NCI-H510A (cell line): ENCODE measurements around the gene IZUMO2.

Source experiments
- DNase-seq: peaks from one replicate; lab custom pipeline; 2025; lab: John Stamatoyannopoulos, UW

Gene IZUMO2

DNA sequence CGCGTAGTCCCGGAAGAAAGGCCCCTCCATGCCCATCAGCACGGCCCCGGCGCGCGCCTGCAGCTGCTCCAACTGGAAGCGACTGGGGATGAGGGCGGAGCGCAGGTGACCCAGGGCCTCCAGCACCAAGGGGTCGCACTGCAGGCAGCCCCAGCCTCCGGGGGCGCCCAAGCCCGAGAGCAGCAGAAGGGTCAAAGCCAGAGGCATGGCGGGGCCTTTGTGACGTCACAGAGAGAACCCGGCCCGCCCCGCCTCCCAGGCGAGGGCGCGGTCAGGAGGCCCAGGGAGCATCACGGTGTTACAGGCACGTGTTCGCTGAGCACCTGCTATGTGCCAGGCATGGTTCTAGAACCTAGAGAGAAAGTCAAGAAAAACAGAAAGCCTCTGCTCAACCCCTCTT is at the start of gene IZUMO2:
Gene IZUMO2 (minus strand): TSS at position 294 of the 400 bp plus-strand sequence. CDS start 87 bp downstream, at position 207.
- DNase-seq = no peak

DNA sequence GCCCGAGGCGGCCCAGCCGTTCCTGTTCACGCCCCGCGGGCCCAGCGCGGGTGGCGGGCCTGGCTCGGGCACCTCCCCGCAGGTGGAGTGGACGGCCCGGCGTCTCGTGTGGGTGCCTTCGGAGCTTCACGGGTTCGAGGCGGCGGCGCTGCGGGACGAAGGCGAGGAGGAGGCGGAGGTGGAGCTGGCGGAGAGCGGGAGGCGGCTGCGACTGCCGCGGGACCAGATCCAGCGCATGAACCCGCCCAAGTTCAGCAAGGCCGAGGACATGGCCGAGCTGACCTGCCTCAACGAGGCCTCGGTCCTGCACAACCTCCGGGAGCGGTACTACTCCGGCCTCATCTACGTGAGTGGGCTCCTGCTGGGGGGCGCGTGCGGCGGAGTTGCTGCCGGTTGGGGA is 47.3 kb upstream of the IZUMO2 start:
- DNase-seq = no peak

DNA sequence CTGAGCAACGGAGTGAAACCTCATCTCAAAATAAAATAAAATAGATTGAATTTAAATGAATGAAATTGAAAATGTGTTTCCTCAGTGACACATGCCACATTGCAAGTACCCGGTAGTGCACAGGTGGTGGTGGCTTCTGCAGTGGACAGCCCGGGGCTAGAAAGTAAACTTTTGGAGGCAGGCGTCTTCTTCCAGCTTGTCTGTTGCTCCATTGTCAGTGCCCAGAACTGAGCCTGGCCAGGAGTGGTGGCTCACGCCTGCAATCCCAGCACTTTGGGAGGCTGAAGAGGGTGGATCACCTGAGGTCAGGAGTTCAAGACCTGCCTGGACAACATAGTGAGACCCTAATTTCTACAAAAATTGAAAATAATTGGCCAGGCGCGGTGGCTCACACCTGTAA is 46.0 kb upstream of the IZUMO2 start:
- DNase-seq = no peak

DNA sequence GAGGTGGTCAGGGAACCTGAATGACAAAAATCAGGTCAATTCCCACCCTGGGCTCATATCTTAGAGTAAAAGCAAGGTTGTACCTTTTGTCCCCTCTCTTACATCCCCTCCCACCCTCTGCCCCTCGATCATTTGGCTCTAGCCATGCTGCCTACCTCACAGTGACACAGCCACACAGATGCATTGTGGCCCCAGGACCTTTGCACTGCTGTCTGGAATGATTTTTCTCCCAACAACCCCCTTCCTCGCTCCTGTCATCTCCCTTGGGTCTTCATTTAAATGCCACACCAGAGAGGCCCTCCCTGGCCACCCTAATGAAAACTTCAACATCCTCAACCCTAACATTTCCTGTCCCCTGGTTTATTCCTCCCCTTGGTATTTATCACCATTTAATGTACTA is 44.6 kb upstream of the IZUMO2 start:
- DNase-seq = no peak

DNA sequence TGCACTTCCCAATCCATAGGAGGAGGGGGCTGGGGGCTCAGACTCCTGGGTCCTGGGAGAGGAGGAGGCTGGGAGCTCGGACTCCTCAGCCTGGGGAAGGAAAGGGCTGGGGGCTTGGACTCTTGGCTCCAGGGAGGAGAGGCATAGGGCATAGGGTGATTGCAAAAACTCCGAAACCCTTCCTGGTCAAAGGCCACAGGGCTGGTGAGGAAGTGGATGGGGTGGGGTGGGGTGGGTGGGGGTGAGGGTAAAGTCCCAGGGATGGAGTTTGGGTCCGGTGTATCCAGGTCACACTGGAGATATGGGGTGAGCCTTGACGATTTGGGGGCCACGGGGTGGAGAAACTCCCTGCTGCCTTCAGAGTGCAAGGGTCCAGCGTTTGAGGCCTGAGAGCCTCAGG is 43.1 kb upstream of the IZUMO2 start:
- no peak for DNase-seq

DNA sequence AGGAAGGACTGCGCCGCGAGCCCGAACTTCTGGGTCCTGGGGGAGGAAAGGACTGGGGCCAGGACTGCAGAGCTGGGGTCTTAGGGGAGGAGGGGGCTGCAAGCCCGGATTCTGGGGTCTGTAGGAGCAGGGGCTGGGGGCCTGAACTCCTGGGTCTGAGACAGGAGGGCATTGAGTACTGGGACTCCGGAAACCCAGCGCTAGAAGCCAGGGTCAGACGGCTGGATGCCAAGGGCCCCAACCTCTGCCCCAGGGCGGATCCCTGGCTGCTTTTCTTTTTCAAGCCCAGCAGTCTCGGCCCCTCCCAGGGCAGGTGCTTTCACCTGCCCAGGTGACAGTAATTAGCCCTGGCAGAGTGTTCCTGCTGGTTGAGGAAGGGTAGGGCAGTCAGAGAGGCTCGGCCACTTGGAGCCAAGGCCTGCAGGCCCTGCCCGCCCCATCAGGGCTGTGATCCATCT is 42.6 kb upstream of the IZUMO2 start:
- peak; percentile 89 for DNase-seq

DNA sequence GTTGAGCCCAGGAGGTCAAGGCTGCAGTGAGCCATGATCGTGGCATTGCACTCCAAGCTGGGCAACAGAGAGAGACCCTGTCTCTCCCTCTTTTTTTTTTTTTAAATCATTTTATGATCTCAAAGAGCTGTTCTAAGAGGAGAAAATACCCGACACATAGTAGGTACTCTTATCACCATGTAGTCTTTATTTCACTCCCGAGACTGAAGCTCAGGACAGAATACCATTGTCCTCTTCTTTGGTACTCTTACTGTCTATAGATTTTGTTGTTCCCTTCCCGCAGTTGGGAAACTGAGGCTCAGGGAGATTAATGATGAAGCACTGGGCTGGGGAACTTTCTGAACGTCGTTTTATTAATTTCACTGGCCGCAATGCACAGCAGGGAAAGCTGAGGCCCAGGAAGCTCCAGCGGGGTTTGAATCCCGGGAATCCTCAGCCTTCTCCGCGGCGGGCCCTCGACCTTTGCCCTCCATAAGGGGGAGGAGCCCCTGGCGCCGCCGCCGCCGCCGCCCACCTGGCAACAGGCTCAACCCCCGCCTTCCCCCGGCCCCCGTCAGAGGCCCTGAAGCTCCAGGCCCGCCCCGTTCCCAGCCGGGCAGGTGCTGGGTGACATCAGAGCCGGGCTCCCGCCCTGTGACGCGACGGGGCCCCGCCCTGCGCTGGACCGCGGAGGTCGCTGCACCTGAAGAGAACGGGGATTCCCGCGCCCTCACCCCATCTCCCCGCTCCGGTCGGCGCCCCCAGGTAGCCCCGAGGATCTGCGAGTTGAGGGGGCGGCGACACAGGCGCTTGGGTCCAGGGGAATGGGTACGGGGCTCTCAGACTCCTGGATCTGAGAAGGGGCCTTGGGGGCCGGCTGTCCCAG is 42.0 kb upstream of the IZUMO2 start:
- DNase-seq = peak; percentile 93

DNA sequence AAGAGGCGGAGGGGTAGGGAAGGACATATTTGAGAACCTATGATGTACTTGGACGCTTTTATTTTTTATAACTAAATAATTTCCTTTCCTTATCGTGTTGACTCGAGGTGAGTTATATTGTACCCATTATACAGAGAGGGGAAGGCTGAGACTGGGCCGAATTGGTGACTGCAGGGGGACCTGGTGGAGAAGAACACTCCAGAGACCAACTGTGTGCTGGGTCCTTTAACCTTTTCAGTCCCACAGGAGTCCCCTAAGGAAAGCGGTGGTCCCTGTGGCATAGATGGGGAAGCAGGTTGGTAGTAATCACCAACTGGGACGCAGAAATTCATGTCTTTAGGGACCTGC is 41.0 kb upstream of the IZUMO2 start:
- no peak for DNase-seq

DNA sequence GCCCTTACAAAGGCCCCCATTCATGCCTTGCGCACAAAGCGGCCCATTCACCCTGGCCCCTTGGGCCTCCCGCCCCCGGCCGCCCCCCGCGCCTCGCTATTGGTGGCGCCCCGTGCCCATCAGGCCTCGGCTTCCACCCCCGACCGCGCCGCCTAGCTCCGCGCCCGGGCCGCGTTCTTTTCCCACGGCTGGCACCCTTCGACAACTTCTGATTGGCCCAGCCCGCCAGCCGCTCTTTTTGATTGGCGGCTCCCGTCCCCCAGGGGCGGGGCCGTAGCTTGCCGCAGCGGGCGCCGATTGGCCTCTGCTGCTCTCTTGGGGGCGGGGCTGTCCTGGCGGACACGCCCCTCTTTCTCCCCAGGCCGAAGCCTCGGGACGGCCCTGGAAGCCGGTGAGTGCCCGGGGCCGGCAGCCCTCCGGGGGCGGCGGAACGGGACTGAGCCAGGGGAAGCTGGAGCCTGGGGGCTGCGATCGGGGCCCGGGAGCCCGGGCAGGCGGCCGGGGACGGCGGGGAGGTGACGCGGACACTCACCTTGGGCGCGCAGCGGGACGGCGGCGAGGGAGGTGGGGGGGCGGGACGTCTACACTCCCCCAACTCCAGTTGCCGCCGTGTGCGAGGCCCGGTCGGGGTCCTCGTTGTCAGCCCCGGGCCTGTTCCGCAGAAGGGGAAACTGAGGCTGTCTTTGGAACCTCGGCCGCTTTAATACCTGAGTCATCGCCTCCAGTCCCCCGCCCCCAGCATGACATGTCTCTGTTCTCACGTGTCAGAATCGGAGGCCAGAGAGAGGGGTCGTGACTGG is 40.4 kb upstream of the IZUMO2 start, which contains the start of gene MYH14:
Gene MYH14 (plus strand): TSS at position 342 of the 800 bp plus-strand sequence. CDS start 6,744 bp downstream, outside the sequence.
- peak; percentile 94 for DNase-seq

DNA sequence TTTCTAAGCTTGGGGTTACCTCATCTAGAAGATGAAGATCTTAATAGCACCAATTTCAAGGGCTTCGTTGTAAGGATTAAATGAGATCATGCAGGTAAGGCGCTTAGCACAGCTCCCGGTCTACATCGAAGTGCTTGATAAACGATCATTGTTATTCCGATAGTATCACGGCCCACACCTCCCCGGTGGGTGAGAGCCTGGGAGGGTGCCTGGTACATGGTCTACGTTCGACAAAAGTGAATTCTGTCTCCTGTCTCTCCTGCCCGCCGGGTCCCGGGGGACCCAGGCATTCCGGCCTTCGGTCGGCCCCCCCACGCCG is 39.8 kb upstream of the IZUMO2 start:
- no peak for DNase-seq

DNA sequence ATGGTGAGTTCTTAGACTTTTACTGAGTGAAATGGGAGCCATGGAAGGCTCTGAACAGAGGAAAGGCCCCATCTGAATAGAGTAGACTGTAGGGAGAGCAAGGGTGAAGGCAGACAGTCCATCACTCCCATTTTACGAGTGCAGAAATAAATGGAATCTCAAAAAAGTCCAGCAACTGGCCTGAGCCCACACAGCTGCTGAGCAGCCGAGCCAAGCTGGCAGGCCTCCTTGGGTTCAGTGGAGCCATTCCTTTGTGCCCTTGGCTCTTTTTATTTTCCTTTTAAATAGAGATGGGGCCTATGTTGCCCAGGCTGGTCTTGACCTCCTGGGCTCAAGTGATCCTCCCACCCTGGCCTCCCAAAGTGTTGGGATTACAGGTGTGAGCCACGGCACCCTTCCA is 39.3 kb upstream of the IZUMO2 start:
- DNase-seq = no peak

DNA sequence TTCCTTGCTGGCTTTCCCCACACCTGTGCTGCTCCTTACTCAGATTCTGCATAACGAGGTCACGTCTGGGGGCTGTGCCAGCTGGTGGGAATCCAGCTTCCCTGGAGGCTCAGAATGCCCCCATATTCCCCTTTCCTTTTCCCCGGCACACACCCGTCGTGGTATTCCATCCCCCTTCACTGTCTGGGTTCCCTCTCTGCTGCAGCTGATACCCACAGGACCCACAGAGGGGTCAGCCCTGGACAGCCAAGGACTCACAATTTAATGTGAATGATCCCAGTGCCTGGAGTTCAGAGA is 36.1 kb upstream of the IZUMO2 start:
- no peak for DNase-seq

DNA sequence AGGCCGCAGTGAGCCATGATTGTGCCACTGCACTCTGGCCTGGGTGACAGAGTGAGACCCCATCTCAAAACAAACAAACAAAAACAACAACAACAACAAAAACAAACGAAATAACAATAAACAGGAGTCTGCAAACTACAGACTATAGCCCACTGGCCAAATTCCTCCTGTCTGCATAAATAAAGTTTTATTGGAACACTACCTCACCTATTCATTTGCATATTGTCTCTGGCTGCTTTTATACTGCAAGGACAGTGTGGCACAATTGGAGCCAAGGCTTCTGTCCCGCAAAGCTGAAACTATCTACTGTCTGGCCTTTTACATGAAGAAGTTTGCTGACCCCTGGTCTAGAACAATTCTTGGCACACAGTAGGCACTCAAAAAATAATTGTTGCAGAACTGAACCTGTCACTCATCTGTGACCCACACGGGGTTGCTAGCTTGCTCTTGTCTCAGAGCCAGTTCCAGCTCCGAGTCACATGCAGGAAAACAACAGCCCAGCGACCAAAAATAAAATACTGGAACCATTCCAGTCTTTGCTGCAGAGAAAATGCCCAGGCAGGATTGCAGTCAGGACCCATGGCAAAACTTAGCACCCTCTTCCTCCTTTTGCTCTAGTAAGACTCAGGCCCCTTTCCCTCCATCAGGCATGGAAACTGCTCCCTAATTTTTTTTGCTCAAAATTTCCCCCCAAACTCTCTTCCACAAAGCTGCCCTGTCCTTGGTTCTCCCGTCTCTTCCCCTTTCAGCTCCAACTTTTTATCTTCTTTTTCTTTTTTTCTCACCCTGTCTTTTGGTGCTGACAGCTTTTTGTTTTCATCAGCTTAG is 35.6 kb upstream of the IZUMO2 start:
- DNase-seq = no peak

DNA sequence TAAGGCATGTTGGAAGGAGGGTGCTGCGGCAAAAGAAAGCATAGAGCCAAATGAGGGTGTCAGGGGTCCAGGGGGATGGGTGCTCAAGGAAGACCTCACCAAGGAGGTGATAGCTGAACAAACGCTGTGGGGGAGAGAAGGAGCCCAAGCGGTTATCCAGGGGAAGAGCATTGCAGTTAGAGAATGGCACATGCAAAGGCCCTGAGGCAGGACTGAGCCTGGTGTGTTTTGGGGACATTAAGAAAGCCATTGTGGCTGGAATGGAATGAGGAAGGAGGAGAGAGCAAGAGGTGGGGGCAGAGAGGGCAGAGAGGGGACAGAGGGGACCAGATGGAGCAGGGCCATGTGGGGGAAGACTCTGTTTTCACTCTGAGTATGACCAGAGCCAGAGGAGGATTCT is 34.3 kb upstream of the IZUMO2 start:
- DNase-seq = no peak

DNA sequence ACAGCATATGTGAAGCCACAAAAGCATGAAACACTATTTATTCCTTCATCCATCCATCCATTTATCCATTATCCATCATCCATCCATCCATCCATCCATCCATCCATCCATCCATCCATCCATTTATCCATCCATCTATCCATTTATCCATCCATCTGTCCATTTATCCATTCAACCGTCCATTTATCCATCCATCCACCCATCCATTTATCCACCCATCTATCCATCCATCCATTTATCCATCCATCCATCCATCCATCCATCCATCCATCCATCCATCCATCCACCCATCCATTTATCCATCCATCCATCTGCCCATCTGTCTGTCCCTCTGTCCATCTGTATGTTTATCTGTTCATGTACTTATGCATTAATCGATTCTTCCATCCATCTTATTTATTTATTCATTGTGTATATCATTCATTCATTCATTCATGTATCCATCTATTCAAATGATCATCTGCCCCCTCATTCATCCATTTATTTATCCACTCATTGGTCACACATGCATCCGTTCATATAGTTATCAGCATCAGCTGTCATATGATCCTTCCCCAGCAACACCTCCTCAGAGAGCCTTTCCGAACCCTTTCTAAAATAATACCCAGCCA is 33.3 kb upstream of the IZUMO2 start:
- no peak for DNase-seq

DNA sequence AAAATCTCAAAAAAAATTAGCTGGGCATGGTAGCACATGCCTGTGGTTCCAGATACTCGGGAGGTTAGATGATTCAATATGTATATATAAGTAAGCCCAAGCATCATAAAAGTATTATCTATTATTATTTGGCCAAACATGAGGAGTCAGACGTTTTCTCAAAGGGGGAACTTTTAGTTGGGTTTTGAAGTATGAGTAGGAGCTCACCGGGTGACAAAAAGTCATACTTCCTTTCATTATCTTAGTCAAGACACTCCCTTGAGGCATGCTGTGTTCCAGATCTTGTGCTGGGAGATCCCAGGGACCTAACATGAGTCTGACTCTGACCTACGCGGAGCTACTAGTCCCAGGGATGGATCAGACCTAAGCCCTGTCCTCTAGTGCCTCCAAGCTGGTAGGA is 32.1 kb upstream of the IZUMO2 start:
- no peak for DNase-seq

DNA sequence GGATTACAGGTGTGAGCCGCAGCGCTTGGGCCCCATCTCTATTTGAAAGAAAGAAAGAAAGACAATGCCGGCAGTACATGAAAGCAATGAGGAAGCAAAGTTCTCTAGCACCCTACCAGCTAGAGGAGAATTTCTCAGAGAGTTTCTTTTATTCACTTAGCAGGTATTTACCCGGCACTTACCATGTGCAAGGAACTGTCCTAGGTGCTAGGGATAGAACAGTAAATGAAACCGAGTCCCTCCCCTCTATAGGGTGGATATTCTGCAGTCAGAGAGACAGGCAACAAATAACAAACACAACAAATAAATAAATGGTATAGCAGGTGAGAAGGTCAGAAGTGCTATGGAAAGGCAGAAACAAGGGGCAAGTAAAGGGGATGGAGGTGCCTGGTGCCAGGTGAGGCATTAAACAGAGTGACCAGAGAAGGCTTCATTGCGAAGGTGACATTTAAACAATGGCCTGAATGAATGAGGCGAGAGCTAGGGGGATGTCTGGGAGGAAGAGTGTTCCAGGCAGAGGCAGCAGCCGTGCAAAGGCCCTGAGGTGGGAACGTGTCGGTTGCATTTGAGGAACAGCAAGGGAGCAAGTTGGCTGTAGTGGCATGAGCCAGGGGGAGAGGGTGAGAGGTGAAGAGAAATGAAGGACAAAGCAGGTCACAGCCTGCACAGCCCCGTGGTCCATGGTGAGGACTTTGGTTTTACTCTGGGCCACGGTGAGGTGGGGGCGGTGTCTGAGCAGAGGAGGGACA is 29.6 kb upstream of the IZUMO2 start:
- no peak for DNase-seq

DNA sequence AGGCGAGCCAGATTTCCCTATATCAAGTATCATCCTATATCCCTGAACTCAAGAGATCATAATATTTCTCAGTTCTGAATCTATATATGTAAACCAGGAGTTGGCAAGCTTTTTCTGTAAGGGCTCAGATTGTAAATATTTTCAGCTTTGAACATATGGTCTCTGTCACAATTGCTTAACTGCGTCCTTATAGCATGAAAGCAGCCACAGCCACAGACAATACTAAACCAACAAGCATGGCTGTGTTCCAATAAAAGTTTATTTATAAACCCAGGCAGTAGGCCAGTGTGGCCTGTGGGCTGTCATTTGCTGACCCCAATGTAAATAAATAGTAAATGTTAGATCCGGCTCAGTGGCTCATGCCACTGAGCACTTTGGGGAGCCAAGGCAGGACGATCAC is 28.1 kb upstream of the IZUMO2 start:
- DNase-seq = no peak

DNA sequence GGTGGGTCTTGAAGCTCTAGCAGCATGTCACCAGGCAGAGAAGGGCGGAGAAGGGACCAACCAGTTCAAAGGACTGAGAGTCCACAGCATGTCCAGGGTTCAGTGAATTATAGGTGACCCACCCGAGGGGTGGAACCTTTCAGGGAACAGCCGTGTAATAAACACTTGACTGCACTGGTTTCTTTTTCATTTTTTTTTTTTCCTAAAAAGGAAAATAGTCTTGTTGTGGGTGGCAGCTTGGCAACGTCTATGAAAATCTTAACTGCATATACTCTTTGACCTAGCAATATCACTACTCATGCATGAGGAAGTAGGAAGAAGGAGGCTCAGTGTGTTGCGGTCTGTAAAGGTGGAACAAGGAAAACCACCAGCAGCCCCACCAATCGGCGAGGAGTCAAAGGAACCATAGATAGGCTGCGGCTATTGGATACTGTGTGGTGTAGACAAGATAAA is 27.4 kb upstream of the IZUMO2 start:
- DNase-seq = no peak

DNA sequence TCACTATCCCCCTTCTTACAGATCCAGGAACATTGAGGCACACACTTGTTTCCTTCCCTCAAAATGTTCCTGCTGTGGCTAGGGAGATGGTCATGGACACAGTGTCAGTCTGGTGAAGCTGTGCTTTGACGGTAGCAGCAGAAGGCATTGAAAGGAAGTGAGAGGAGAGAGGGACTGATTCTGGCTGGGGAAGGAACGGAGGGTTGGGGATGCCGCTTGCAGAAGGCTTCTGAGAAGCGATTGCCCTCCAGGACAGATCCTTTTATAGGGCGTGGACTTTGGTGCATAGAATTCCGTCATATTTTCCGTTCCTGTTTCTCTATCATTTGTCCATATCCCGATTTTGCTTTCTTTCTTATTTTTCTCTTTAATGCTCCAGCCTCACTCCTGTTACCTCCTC is 26.2 kb upstream of the IZUMO2 start:
- no peak for DNase-seq

DNA sequence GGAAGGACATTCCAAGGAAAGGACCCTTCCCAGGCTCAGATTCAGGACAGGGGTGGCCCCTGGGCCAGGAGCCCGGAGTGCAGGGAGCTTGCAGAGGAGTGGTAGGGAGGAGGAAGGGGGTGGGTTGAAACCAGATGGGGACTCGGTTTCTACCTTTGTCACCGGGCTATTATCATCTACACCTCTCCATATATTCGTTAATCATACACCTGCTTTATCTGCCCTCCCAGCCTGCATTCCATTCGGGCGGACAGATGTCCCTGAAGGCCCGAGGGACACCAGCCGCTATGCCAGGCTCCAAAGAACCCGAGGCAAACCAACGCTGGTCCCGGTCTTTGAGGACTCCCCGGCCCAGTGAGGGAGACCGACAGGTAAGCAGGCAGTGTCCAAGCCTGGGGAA is 24.9 kb upstream of the IZUMO2 start:
- DNase-seq = no peak
